ENCODE results near the gene MERTK. TPM values are rescaled to one million over a fixed set of nuclear protein-coding genes. Genes with fewer than 3 reads are reported as not detected.

The MERTK gene
- total RNA-seq, 5 donors from 2014 or later (not counting 1 experiment from before 2014, with no cell fraction given): 0.12 to 0.73 (median 0.33) TPM

DNA sequence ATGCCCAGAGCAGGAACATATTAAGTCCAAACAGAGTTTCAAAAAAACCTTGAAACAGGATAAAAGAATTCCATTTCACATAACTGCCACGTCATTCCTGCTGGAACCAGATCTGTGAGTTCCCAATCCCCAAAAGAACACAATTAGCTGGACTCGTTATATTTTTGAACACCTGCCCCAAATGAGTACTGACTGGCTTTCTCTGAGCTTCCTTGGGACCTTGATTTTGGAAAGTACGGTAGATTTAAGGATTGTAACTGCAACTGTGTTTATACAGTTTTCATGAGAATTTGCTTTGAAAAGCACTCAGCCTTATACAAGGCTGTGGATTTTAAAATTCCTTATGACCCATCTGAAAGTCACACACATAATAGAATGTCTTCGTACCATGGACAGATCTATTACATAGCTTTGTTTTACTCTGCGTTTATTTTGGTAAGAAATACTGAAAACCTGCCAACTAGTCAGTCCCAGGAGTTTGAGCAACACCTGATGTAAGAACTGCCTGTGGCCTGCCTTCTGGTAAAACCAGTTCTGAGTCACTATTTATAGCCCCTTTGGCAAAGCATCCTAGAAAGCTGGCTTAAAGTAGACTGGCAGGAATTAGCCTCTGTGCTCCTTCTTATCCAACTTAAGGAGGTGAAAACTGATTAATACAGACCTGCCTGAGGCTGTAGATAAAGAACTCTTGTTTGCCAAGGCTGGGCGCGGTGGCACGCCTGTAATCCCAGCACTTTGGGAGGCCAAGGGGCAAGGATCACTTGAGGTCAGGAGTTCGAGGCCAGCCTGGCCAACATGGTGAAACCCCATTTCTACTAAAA lies 48.1 kb downstream of the MERTK start:
- Mint-ChIP-seq H3K4me3 (no peak overlapping the region), H3K4me1 (no peaks in the 10 kb centered on the region), H3K27ac (no peak overlapping the region), H3K36me3 (no peaks in the 10 kb centered on the region), H3K27me3 (peaks cover 0 to 11% of the 10 kb centered on the region in 2 donors), H3K9me3 (no peaks in the 10 kb centered on the region)
- Histone ChIP-seq H3K36me3 (ENCODE audit: control insufficient read depth in 2 of 2, extremely low read depth in 1 of 2, insufficient read depth in 1 of 2, low read length in 1 of 2) (no peaks in the 10 kb centered on the region), H3K4me3 (ENCODE audit: control insufficient read depth in 1 of 2, extremely low read depth in 1 of 2, low read length in 1 of 2) (no peak overlapping the region), H3K27me3 (replicated peaks in 1 of 2; ENCODE audit: control insufficient read depth in 2 of 2, extremely low read depth in 1 of 2, insufficient read depth in 2 of 2, low read length in 1 of 2) (peaks cover 0 to 11% of the 10 kb centered on the region in 2 experiments), H3K27ac (ENCODE audit: low read length) (no peak overlapping the region), H3K4me1 (ENCODE audit: control insufficient read depth in 1 of 2, extremely low read depth in 1 of 2, insufficient read depth in 2 of 2, low read length in 2 of 2) (no peaks in the 10 kb centered on the region), H3K9me3 (no peaks in the 10 kb centered on the region)
- DNase-seq (no peak), ATAC-seq (replicated peaks in 1 of 4) (no peak)
- WGBS (ENCODE audit: insufficient coverage): 77% methylated on average over 5 of the region's 9 CpGs
- POLR2A ChIA-PET: no interaction called here
- CTCF ChIA-PET: no interaction called here

DNA sequence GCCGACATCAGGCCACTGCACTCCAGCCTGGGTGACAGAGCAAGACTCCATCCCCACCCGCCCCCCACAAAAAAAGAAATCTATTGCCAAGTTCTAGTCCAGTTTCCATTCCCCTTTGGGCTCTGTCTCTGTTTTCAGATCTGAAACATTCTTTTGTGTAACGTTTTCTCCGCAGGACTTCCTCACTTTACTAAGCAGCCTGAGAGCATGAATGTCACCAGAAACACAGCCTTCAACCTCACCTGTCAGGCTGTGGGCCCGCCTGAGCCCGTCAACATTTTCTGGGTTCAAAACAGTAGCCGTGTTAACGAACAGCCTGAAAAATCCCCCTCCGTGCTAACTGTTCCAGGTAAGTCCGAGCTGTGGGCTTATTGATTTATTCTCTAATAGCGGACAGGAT lies 48.8 kb downstream of the MERTK start:
- WGBS (ENCODE audit: insufficient coverage): 92% methylated on average over 11 of the region's 11 CpGs

DNA sequence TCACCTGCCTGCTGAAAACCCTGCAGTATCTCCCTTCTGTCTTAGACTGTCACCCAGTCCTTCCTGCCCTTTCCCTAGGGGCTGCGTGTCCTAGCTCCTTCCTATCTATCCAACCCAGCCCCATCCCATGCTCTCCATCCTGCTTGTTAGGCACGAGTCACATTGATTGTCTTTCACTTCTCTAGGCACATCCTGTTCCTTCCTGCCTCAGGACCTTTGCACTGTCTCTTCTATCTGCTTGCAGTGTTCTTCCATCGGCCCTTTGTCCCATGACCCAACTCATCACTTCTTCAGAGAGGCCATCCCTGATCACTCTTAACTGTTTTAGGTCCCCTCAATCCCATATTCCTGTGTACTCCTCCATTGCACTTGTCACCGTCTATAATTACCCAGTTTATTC lies 50.4 kb downstream of the MERTK start:
- Histone ChIP-seq H3K9me3 (no peaks in the 10 kb centered on the region), H3K27me3 (replicated peaks in 1 of 2; ENCODE audit: control insufficient read depth in 2 of 2, extremely low read depth in 1 of 2, insufficient read depth in 2 of 2, low read length in 1 of 2) (peaks cover 0 to 3% of the 10 kb centered on the region in 2 experiments), H3K36me3 (ENCODE audit: control insufficient read depth in 2 of 2, extremely low read depth in 1 of 2, insufficient read depth in 1 of 2, low read length in 1 of 2) (no peaks in the 10 kb centered on the region), H3K27ac (ENCODE audit: low read length) (no peak overlapping the region), H3K4me1 (ENCODE audit: control insufficient read depth in 1 of 2, extremely low read depth in 1 of 2, insufficient read depth in 2 of 2, low read length in 2 of 2) (no peaks in the 10 kb centered on the region), H3K4me3 (ENCODE audit: control insufficient read depth in 1 of 2, extremely low read depth in 1 of 2, low read length in 1 of 2) (no peak overlapping the region)
- no peak overlapping the region for H3K4me3 Mint-ChIP-seq
- ATAC-seq (replicated peaks in 1 of 4) (no peak), DNase-seq (no peak)
- no peak overlapping the region for H3K27ac Mint-ChIP-seq
- no peaks in the 10 kb centered on the region for H3K4me1 Mint-ChIP-seq
- POLR2A ChIA-PET: no interaction called here
- 78% methylated on average over 4 of the region's 4 CpGs for WGBS (ENCODE audit: insufficient coverage)
- no peaks in the 10 kb centered on the region for H3K27me3 Mint-ChIP-seq
- H3K9me3 Mint-ChIP-seq: no peaks in the 10 kb centered on the region
- no peaks in the 10 kb centered on the region for H3K36me3 Mint-ChIP-seq
- CTCF ChIA-PET: no interaction called here

More for the DNA sequence above, 48.8 kb downstream of the MERTK start:
- Mint-ChIP-seq H3K9me3 (no peaks in the 10 kb centered on the region), H3K36me3 (no peaks in the 10 kb centered on the region), H3K27ac (no peak overlapping the region), H3K4me1 (no peaks in the 10 kb centered on the region), H3K27me3 (peaks cover 0 to 7% of the 10 kb centered on the region in 2 donors), H3K4me3 (no peak overlapping the region)
- POLR2A ChIA-PET: no interaction called here
- Histone ChIP-seq H3K4me3 (ENCODE audit: control insufficient read depth in 1 of 2, extremely low read depth in 1 of 2, low read length in 1 of 2) (no peak overlapping the region), H3K4me1 (ENCODE audit: control insufficient read depth in 1 of 2, extremely low read depth in 1 of 2, insufficient read depth in 2 of 2, low read length in 2 of 2) (no peaks in the 10 kb centered on the region), H3K36me3 (ENCODE audit: control insufficient read depth in 2 of 2, extremely low read depth in 1 of 2, insufficient read depth in 1 of 2, low read length in 1 of 2) (no peaks in the 10 kb centered on the region), H3K27ac (ENCODE audit: low read length) (no peak overlapping the region), H3K9me3 (no peaks in the 10 kb centered on the region), H3K27me3 (replicated peaks in 1 of 2; ENCODE audit: control insufficient read depth in 2 of 2, extremely low read depth in 1 of 2, insufficient read depth in 2 of 2, low read length in 1 of 2) (peaks cover 0 to 5% of the 10 kb centered on the region in 2 experiments)
- ATAC-seq (replicated peaks in 1 of 4) (no peak), DNase-seq (no peak)
- CTCF ChIA-PET: no interaction called here

DNA sequence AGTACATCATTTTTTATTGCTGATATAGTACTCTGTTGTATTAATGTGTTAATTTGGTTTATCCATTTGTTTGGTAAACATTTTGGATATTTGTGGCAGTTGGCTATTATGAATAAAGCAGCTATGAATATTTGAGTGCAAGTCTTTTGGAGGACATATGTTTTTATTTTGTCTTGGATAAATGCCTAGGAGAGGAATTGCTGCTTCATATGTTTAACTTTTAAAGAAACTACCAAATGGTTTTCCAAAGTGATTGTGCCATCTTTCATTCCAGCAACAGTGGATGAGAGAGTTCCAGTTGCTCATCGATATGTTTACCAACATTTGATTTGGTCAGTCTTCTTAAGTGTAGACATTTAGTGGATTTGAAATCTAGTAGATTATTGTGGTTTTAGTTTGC lies 51.8 kb downstream of the MERTK start:
- ChIA-PET POLR2A (no interaction called here), CTCF (interaction anchor here in 1 of 2 donors (0.6 kb wide), 2 partner anchors 94 to 1020 kb away, joined by 5 to 6 read pairs; no protein-coding TSS in a partner anchor)
- WGBS (ENCODE audit: insufficient coverage): 100% methylated on average over 1 of the region's 1 CpG

DNA sequence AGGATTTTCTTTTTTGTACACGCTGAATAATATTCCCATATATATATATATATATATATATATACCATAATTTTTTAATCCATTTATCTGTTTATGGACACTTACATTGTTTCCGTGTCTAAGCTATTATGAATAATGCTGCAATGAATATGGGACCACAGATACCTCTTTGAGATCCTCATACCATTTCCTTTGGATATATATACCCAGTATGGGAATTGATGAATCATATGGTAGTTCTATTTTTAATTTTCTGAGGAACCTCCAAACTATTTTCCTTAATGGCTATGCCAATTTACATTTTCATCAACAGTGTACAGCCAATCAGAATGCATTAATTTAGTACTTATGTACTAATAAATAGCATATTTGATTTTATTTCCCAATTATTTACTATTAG lies 53.1 kb downstream of the MERTK start:
- no peak overlapping the region for H3K4me3 ChIP-seq (ENCODE audit: control insufficient read depth in 1 of 2, extremely low read depth in 1 of 2, low read length in 1 of 2)
- Mint-ChIP-seq H3K36me3 (no peaks in the 10 kb centered on the region), H3K4me1 (no peaks in the 10 kb centered on the region), H3K9me3 (no peaks in the 10 kb centered on the region), H3K27ac (no peak overlapping the region), H3K4me3 (no peak overlapping the region), H3K27me3 (peaks cover 0 to 3% of the 10 kb centered on the region in 2 donors)
- no CpG with 5 or more reads among the region's 2 CpGs for WGBS (ENCODE audit: insufficient coverage)
- H3K9me3 ChIP-seq: no peaks in the 10 kb centered on the region
- no peaks in the 10 kb centered on the region for H3K4me1 ChIP-seq (ENCODE audit: control insufficient read depth in 1 of 2, extremely low read depth in 1 of 2, insufficient read depth in 2 of 2, low read length in 2 of 2)
- ChIA-PET POLR2A (no interaction called here), CTCF (no interaction called here)
- DNase-seq (no peak), ATAC-seq (replicated peaks in 1 of 4) (no peak)
- peaks cover 0 to 9% of the 10 kb centered on the region in 2 experiments for H3K27me3 ChIP-seq (replicated peaks in 1 of 2; ENCODE audit: control insufficient read depth in 2 of 2, extremely low read depth in 1 of 2, insufficient read depth in 2 of 2, low read length in 1 of 2)
- H3K36me3 ChIP-seq (ENCODE audit: control insufficient read depth in 2 of 2, extremely low read depth in 1 of 2, insufficient read depth in 1 of 2, low read length in 1 of 2): no peaks in the 10 kb centered on the region
- no peak overlapping the region for H3K27ac ChIP-seq (ENCODE audit: low read length)

More for the DNA sequence above, 51.8 kb downstream of the MERTK start:
- DNase-seq: no peak
- ATAC-seq (replicated peaks in 1 of 4): no peak
- Mint-ChIP-seq H3K4me1 (no peaks in the 10 kb centered on the region), H3K9me3 (no peaks in the 10 kb centered on the region), H3K36me3 (no peaks in the 10 kb centered on the region), H3K27ac (no peak overlapping the region), H3K4me3 (no peak overlapping the region), H3K27me3 (peaks cover 0 to 3% of the 10 kb centered on the region in 2 donors)
- no peaks in the 10 kb centered on the region for H3K36me3 ChIP-seq (ENCODE audit: control insufficient read depth in 2 of 2, extremely low read depth in 1 of 2, insufficient read depth in 1 of 2, low read length in 1 of 2)
- no peaks in the 10 kb centered on the region for H3K4me1 ChIP-seq (ENCODE audit: control insufficient read depth in 1 of 2, extremely low read depth in 1 of 2, insufficient read depth in 2 of 2, low read length in 2 of 2)
- no peak overlapping the region for H3K27ac ChIP-seq (ENCODE audit: low read length)
- no peaks in the 10 kb centered on the region for H3K9me3 ChIP-seq
- H3K27me3 ChIP-seq (replicated peaks in 1 of 2; ENCODE audit: control insufficient read depth in 2 of 2, extremely low read depth in 1 of 2, insufficient read depth in 2 of 2, low read length in 1 of 2): peaks cover 0 to 9% of the 10 kb centered on the region in 2 experiments
- no peak overlapping the region for H3K4me3 ChIP-seq (ENCODE audit: control insufficient read depth in 1 of 2, extremely low read depth in 1 of 2, low read length in 1 of 2)

DNA sequence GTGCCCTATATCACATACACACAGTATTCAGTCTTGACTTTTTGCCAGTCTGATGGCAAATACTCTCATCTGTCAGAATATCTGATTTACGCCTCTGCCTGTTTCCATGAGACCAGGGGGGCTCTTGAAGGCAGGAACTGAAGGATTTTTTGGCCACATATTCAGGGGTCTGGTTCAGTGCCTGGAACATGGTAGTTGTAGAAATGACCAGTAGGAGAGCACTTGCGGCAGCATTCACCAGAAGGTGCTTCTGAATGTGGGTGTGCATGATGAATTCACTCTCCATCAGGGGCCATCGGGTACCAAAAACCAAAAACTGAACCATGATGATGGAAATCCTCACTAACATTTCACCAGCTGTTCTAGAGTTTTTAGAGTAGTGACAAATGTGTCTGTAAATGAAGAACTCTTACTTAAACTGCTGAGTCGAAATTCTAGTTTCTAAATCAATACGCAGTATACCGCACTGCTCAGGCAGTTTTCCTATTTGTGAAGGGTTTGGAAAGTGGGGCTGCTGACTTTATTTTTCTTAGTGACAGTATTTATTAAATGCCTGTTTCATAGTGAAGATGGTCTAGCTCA lies 54.6 kb downstream of the MERTK start:
- POLR2A ChIA-PET: no interaction called here
- no peak overlapping the region for H3K27ac Mint-ChIP-seq

More for the DNA sequence above, 54.6 kb downstream of the MERTK start:
- Histone ChIP-seq H3K4me1 (ENCODE audit: control insufficient read depth in 1 of 2, extremely low read depth in 1 of 2, insufficient read depth in 2 of 2, low read length in 2 of 2) (no peaks in the 10 kb centered on the region), H3K36me3 (ENCODE audit: control insufficient read depth in 2 of 2, extremely low read depth in 1 of 2, insufficient read depth in 1 of 2, low read length in 1 of 2) (no peaks in the 10 kb centered on the region), H3K27ac (ENCODE audit: low read length) (no peak overlapping the region), H3K4me3 (ENCODE audit: control insufficient read depth in 1 of 2, extremely low read depth in 1 of 2, low read length in 1 of 2) (no peak overlapping the region), H3K27me3 (replicated peaks in 1 of 2; ENCODE audit: control insufficient read depth in 2 of 2, extremely low read depth in 1 of 2, insufficient read depth in 2 of 2, low read length in 1 of 2) (peaks cover 0 to 9% of the 10 kb centered on the region in 2 experiments), H3K9me3 (no peaks in the 10 kb centered on the region)
- H3K27me3 Mint-ChIP-seq: peaks cover 0 to 3% of the 10 kb centered on the region in 2 donors
- no peaks in the 10 kb centered on the region for H3K9me3 Mint-ChIP-seq
- CTCF ChIA-PET: no interaction called here
- ATAC-seq (replicated peaks in 1 of 4) (no peak), DNase-seq (no peak)
- WGBS (ENCODE audit: insufficient coverage): no CpG with 5 or more reads among the region's 6 CpGs
- no peaks in the 10 kb centered on the region for H3K4me1 Mint-ChIP-seq
- no peak overlapping the region for H3K4me3 Mint-ChIP-seq
- H3K36me3 Mint-ChIP-seq: no peaks in the 10 kb centered on the region
